Measurements from ENCODE around the gene DIPK1A. TPM values are rescaled to one million over a fixed set of nuclear protein-coding genes. Genes with fewer than 3 reads are reported as not detected.

DIPK1A gene
- polyA plus RNA-seq, 1 donor from 2014 or later = 10.0 TPM

DNA sequence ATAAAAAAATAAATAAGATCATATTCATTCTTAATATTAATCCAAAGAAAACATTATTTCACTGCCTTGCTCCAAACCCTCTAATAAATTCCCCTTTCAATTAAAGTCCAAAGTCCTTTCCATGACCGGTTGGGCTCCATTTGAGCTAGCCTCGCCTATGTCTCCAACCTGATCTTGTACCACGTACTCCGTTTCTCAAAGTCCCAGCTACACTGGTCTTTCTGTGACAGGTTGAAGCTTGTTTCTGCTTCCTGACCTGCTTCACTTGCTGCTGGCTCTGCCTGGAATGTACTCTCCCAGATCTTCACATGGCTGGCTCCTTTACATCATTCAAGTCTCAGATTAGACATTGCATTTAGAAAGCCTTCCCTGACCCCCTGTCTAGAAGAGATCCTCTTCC is 113.1 kb downstream of the DIPK1A start:
- H3K27me3 ChIP-seq (ENCODE audit: insufficient read depth, low read depth, low read length) = no peaks in the 10 kb centered on the region
- no peaks in the 10 kb centered on the region for H3F3A ChIP-seq (ENCODE audit: insufficient read depth, low read length, poor library complexity, severe bottlenecking)
- no peaks in the 10 kb centered on the region for H3K9me3 ChIP-seq (ENCODE audit: low read length)
- H3K9ac ChIP-seq (ENCODE audit: low read length) = no peak overlapping the region
- H3K9me2 ChIP-seq (ENCODE audit: insufficient read depth, low read length) = no peaks in the 10 kb centered on the region
- H3K27ac ChIP-seq (ENCODE audit: low read length) = no peak overlapping the region
- no peak overlapping the region for H3K4me2 ChIP-seq (ENCODE audit: low read length)
- no peaks in the 10 kb centered on the region for H3K79me2 ChIP-seq (replicated peaks; ENCODE audit: insufficient read depth, low read length)
- no peak overlapping the region for H2AFZ ChIP-seq (ENCODE audit: low read depth, low read length)
- H4K20me1 ChIP-seq (ENCODE audit: insufficient read depth) = no peaks in the 10 kb centered on the region
- no peak overlapping the region for H3K4me3 ChIP-seq (ENCODE audit: low read length)
- TF ChIP-seq, protein P1, sequence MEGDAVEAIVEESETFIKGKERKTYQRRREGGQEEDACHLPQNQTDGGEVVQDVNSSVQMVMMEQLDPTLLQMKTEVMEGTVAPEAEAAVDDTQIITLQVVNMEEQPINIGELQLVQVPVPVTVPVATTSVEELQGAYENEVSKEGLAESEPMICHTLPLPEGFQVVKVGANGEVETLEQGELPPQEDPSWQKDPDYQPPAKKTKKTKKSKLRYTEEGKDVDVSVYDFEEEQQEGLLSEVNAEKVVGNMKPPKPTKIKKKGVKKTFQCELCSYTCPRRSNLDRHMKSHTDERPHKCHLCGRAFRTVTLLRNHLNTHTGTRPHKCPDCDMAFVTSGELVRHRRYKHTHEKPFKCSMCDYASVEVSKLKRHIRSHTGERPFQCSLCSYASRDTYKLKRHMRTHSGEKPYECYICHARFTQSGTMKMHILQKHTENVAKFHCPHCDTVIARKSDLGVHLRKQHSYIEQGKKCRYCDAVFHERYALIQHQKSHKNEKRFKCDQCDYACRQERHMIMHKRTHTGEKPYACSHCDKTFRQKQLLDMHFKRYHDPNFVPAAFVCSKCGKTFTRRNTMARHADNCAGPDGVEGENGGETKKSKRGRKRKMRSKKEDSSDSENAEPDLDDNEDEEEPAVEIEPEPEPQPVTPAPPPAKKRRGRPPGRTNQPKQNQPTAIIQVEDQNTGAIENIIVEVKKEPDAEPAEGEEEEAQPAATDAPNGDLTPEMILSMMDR (IDR thresholded peaks at IDR 0.05; ENCODE audit: poor library complexity, severe bottlenecking) = no peak
- TF ChIP-seq TAF1 (IDR thresholded peaks at IDR 0.05; ENCODE audit: low read depth) (no peak), MXI1 (conservative IDR thresholded peaks at IDR 0.05; ENCODE audit: poor library complexity, severe bottlenecking) (no peak), SMC3 (conservative IDR thresholded peaks at IDR 0.05; ENCODE audit: poor library complexity) (no peak), POLR2AphosphoS5 (IDR thresholded peaks at IDR 0.05) (no peak), RAD21 (conservative IDR thresholded peaks at IDR 0.05) (no peak), EZH2 (IDR thresholded peaks at IDR 0.05; ENCODE audit: borderline replicate concordance, insufficient read depth, low read length, poor library complexity, severe bottlenecking) (no peak), EP300 (conservative IDR thresholded peaks at IDR 0.05; ENCODE audit: poor library complexity, severe bottlenecking) (no peak)
- TF ChIP-seq, protein P2, sequence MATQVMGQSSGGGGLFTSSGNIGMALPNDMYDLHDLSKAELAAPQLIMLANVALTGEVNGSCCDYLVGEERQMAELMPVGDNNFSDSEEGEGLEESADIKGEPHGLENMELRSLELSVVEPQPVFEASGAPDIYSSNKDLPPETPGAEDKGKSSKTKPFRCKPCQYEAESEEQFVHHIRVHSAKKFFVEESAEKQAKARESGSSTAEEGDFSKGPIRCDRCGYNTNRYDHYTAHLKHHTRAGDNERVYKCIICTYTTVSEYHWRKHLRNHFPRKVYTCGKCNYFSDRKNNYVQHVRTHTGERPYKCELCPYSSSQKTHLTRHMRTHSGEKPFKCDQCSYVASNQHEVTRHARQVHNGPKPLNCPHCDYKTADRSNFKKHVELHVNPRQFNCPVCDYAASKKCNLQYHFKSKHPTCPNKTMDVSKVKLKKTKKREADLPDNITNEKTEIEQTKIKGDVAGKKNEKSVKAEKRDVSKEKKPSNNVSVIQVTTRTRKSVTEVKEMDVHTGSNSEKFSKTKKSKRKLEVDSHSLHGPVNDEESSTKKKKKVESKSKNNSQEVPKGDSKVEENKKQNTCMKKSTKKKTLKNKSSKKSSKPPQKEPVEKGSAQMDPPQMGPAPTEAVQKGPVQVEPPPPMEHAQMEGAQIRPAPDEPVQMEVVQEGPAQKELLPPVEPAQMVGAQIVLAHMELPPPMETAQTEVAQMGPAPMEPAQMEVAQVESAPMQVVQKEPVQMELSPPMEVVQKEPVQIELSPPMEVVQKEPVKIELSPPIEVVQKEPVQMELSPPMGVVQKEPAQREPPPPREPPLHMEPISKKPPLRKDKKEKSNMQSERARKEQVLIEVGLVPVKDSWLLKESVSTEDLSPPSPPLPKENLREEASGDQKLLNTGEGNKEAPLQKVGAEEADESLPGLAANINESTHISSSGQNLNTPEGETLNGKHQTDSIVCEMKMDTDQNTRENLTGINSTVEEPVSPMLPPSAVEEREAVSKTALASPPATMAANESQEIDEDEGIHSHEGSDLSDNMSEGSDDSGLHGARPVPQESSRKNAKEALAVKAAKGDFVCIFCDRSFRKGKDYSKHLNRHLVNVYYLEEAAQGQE (IDR thresholded peaks at IDR 0.05; ENCODE audit: borderline replicate concordance) = no peak
- H3K36me3 ChIP-seq (ENCODE audit: insufficient read depth, low read length) = peaks cover 4% of the 10 kb centered on the region

DNA sequence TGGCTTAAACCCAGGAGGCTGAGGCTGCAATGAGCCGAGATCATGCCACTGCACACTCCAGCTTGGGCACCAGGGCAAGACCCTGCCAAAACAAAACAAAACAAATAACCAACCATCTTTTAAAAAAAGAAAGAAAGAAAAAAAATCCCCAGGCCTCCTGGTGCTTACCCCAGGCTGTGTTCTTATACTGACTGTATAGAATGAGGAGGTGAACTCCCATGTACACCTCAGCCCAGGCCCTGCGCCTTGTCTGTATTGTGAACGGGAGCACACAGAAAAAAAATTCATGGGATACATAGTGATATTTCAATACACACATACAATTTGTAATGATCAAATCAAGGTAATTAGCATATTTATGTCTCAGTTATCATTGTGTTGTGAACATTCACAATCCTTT is 115.4 kb downstream of the DIPK1A start:
- H3K79me2 ChIP-seq (replicated peaks; ENCODE audit: insufficient read depth, low read length) = no peaks in the 10 kb centered on the region

More for the DNA sequence above, 115.4 kb downstream of the DIPK1A start:
- no peaks in the 10 kb centered on the region for H3K9me3 ChIP-seq (ENCODE audit: low read length)
- H2AFZ ChIP-seq (ENCODE audit: low read depth, low read length) = no peak overlapping the region
- no peaks in the 10 kb centered on the region for H3K9me2 ChIP-seq (ENCODE audit: insufficient read depth, low read length)
- no peak overlapping the region for H3K9ac ChIP-seq (ENCODE audit: low read length)
- TF ChIP-seq RAD21 (conservative IDR thresholded peaks at IDR 0.05) (no peak), MXI1 (conservative IDR thresholded peaks at IDR 0.05; ENCODE audit: poor library complexity, severe bottlenecking) (no peak), TAF1 (IDR thresholded peaks at IDR 0.05; ENCODE audit: low read depth) (no peak), POLR2AphosphoS5 (IDR thresholded peaks at IDR 0.05) (no peak), SMC3 (conservative IDR thresholded peaks at IDR 0.05; ENCODE audit: poor library complexity) (no peak), EP300 (conservative IDR thresholded peaks at IDR 0.05; ENCODE audit: poor library complexity, severe bottlenecking) (no peak), EZH2 (IDR thresholded peaks at IDR 0.05; ENCODE audit: borderline replicate concordance, insufficient read depth, low read length, poor library complexity, severe bottlenecking) (no peak)
- TF ChIP-seq, protein P1 (IDR thresholded peaks at IDR 0.05; ENCODE audit: poor library complexity, severe bottlenecking) = no peak
- TF ChIP-seq, protein P2 (IDR thresholded peaks at IDR 0.05; ENCODE audit: borderline replicate concordance) = no peak
- H3F3A ChIP-seq (ENCODE audit: insufficient read depth, low read length, poor library complexity, severe bottlenecking) = no peaks in the 10 kb centered on the region
- no peaks in the 10 kb centered on the region for H4K20me1 ChIP-seq (ENCODE audit: insufficient read depth)
- H3K4me3 ChIP-seq (ENCODE audit: low read length) = no peak overlapping the region
- no peak overlapping the region for H3K4me2 ChIP-seq (ENCODE audit: low read length)
- no peak overlapping the region for H3K27ac ChIP-seq (ENCODE audit: low read length)
- no peaks in the 10 kb centered on the region for H3K27me3 ChIP-seq (ENCODE audit: insufficient read depth, low read depth, low read length)
- peaks cover 18% of the 10 kb centered on the region for H3K36me3 ChIP-seq (ENCODE audit: insufficient read depth, low read length)

Data from neural cell (in vitro differentiated cells).